Right ventricle myocardium inferior (tissue), 1 donor: Measurements from ENCODE around the gene PHLDA2. TPM values are rescaled to one million over a fixed set of nuclear protein-coding genes. Genes with fewer than 3 reads are reported as not detected.

ENCODE experiments used
- ATAC-seq: fragments of 200-7000 bp; cut with Tn5 transposase; one replicate; pipeline ENCODE4 v1.9.1; 2020; ENCODE audit warnings: mild to moderate bottlenecking, moderate library complexity
- DNase-seq: peaks from one replicate; pipeline ENCODE4 v3.0.0; 2021; ENCODE audit errors: missing footprints
- intact Hi-C: fragments of 100-400 bp; cut with DNase I; formaldehyde crosslinking; loops from one replicate; pipeline ENCODE4 v1.11.0; 2022
- long read RNA-seq: library from polyadenylated mRNA; unstranded; transcript quantifications from one replicate; pipeline ENCODE4 v2.0.0, GENCODE V29; 2021
- total RNA-seq: library from RNA; stranded (reverse); fragmentation: NEBNext Ultra II Directional; extraction: Animal tissue kit (Norgen Biotek cat#: 25700); gene quantifications from one replicate; pipeline ENCODE4 v1.2.1, GENCODE V29; 2021
- donor health status: DM: no; HTN: yes; CAD: no; lungs with severe emphysema.

Gene PHLDA2
- total RNA-seq = 0.65 TPM
- long read RNA-seq, partial matches to known transcripts = 0 of 1 reads
- long read RNA-seq, other reads (novel, unspliced or antisense) = 0 of 1 reads

- intact Hi-C loops = no loop called here
- DNase-seq (peak; percentile 76), ATAC-seq (no peak)
Measured at GRCh38 chr11:2928605-2929530, at the start of gene PHLDA2. Gene PHLDA2 (minus strand): TSS chr11:2929420. CDS start chr11:2929364, 56 bp downstream.

GRCh38 chr11:2977113-2977512 lies 47.9 kb upstream of the PHLDA2 start:
- no peak for DNase-seq
- intact Hi-C loops = loop anchor here (5.0 kb wide), 1 partner anchor 45 kb away; no protein-coding TSS in a partner anchor
- ATAC-seq = no peak

- DNase-seq (no peak), ATAC-seq (no peak)
- intact Hi-C loops = loop anchor here (5.0 kb wide), 1 partner anchor 46 kb away; no protein-coding TSS in a partner anchor
Measured at GRCh38 chr11:2976294-2977063, 47.3 kb upstream of the PHLDA2 start.

- intact Hi-C loops = loop anchor here (5.0 kb wide), 1 partner anchor 47 kb away; no protein-coding TSS in a partner anchor
- peak; percentile 74 for ATAC-seq
- no peak for DNase-seq
Measured at GRCh38 chr11:2975594-2975993, 46.4 kb upstream of the PHLDA2 start.

- intact Hi-C loops = no loop called here
- DNase-seq = no peak
Measured at GRCh38 chr11:2974272-2974671, 45.1 kb upstream of the PHLDA2 start.

GRCh38 chr11:2968341-2968900 lies 39.2 kb upstream of the PHLDA2 start:
- no peak for ATAC-seq
- DNase-seq = no peak
- intact Hi-C loops = no loop called here

More at GRCh38 chr11:2974272-2974671, 45.1 kb upstream of the PHLDA2 start:
- ATAC-seq = no peak

- intact Hi-C loops = no loop called here
- no peak for ATAC-seq
- no peak for DNase-seq
Measured at GRCh38 chr11:2964782-2965181, 35.6 kb upstream of the PHLDA2 start.

GRCh38 chr11:2963761-2964160 lies 34.5 kb upstream of the PHLDA2 start:
- ATAC-seq = no peak
- DNase-seq = no peak
- intact Hi-C loops = no loop called here

GRCh38 chr11:2963112-2963754 lies 34.0 kb upstream of the PHLDA2 start:
- ATAC-seq (no peak), DNase-seq (no peak)
- intact Hi-C loops = no loop called here

- DNase-seq (no peak), ATAC-seq (no peak)
- intact Hi-C loops = no loop called here
Measured at GRCh38 chr11:2961080-2961479, 31.9 kb upstream of the PHLDA2 start.

GRCh38 chr11:2960139-2960538 lies 30.9 kb upstream of the PHLDA2 start:
- DNase-seq (no peak), ATAC-seq (peak; percentile 22)
- intact Hi-C loops = no loop called here

GRCh38 chr11:2958251-2958650 lies 29.0 kb upstream of the PHLDA2 start:
- DNase-seq = no peak
- ATAC-seq = no peak
- intact Hi-C loops = no loop called here

GRCh38 chr11:2955906-2956476 lies 26.8 kb upstream of the PHLDA2 start:
- intact Hi-C loops = no loop called here
- no peak for DNase-seq

GRCh38 chr11:2954263-2954662 lies 25.0 kb upstream of the PHLDA2 start:
- ATAC-seq = no peak
- intact Hi-C loops = no loop called here

More at GRCh38 chr11:2955906-2956476, 26.8 kb upstream of the PHLDA2 start:
- no peak for ATAC-seq

GRCh38 chr11:2952290-2952689 lies 23.1 kb upstream of the PHLDA2 start:
- intact Hi-C loops = no loop called here
- DNase-seq = no peak
- no peak for ATAC-seq

More at GRCh38 chr11:2954263-2954662, 25.0 kb upstream of the PHLDA2 start:
- DNase-seq = no peak

- intact Hi-C loops = no loop called here
- no peak for ATAC-seq
- DNase-seq = no peak
Measured at GRCh38 chr11:2951231-2952110, 22.3 kb upstream of the PHLDA2 start.

GRCh38 chr11:2950825-2951224 lies 21.6 kb upstream of the PHLDA2 start:
- ATAC-seq = no peak
- no peak for DNase-seq
- intact Hi-C loops = no loop called here
